GM18499 (cell line): ENCODE results near the gene LMBRD2.

Experiments
- ATAC-seq: cut with Tn5 transposase; IDR thresholded peaks from one replicate; pipeline ENCODE4 v1.9.1; 2021; ENCODE audit warnings: moderate number of reproducible peaks; ENCODE audit not compliant: insufficient read depth, unreplicated experiment

The LMBRD2 gene

GRCh38 chr5:36056422-36056821 is 95.3 kb downstream of the LMBRD2 start:
- ATAC-seq: no peak

- ATAC-seq: no peak
These were observed 95.7 kb downstream of the LMBRD2 start for GRCh38 chr5:36055984-36056383.

- ATAC-seq: no peak
These were observed 97.0 kb downstream of the LMBRD2 start for GRCh38 chr5:36054647-36055046.

- no peak for ATAC-seq
These were observed 99.1 kb downstream of the LMBRD2 start for GRCh38 chr5:36052538-36052937.

- ATAC-seq: no peak
These were observed 101.7 kb downstream of the LMBRD2 start for GRCh38 chr5:36049949-36050348.
